ENCODE data around the gene ANKFN1.
A peak's percentile ranks its signal among the peaks of the same experiment; 100 is the strongest.
"Not testable (repeated sequence)": the region's sequence is repeated elsewhere in the genome, so short reads cannot be mapped to it uniquely, and the experiment has no call there.

ANKFN1 gene

DNA sequence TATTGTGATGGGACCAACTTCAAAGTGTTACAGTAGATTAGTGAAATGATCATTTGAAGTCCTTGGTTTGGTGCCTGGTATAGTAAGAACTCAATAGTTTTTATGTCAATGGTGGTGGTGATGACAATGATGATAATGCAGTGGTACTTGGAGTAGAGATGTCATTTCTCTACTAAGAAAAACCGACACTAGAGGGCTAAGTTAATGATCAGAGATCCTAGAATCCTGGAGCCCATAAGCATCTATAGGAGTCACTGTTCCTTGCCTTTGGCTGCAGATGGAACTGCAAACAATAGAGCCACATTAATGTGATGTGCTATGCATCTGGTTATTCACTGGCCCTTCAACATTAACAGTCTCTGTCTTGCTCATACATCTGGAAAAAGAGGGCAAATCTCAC, 103.8 kb downstream of the ANKFN1 start:
- H3K27ac Mint-ChIP-seq = no peak overlapping the region
- no peaks in the 10 kb centered on the region for H3K36me3 Mint-ChIP-seq (ENCODE audit: low read depth)
- intact Hi-C loops (cut with micrococcal nuclease) = no loop called here
- no peaks in the 10 kb centered on the region for H3K4me1 Mint-ChIP-seq (ENCODE audit: low read depth)
- no peaks in the 10 kb centered on the region for H3K27me3 Mint-ChIP-seq
- H3K9me3 Mint-ChIP-seq = no peaks in the 10 kb centered on the region
- H3K4me3 Mint-ChIP-seq = no peak overlapping the region

DNA sequence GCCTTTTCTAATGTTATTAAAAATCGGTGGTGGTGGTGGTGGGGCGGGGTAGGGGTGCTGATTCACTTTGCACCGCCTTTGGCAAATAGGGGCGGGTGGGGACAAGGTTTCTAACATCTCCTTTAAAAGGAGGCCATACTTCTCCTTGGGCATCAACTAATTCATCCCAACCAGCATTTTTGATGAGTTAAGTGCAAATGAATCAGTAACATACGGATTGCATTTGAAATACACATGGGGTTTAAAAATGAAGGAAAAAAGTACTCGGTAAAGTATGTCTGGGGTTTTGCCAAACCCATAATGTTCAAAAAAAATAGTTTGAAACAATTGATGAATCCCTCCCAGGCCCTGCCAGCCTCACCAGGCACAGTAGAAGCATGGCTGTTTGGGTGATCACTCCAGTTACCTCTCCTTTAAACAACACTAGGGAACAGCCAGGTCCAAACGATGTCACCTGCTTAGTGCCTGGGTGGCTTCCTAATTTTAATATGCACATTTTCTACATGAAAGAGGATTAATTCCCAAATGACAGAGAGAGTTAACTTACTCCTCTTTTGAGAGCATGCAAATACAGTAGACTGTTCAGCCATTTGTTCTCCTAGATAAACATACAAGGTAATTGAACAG, 107.2 kb downstream of the ANKFN1 start:
- no peaks in the 10 kb centered on the region for H3K27me3 Mint-ChIP-seq

DNA sequence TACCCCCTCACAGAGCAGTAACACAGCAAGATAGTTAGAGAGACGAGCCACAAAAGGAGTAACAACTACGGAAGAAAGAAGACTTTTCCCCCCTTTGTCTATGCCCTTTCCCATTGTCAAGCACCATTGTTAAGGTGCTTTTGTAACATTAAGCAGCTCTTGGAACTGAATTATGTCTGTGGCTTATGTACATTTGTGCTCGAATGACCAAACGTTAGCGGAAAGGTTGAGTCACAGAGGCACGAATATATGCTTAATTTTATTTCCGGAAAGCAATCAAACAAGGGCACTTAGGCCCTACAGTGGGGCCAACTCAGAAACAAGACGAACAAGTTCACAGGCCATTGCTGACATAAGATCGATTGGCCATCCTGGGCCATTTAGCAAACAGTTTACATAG, 109.5 kb downstream of the ANKFN1 start:
- Mint-ChIP-seq H3K4me1 (ENCODE audit: low read depth) (no peaks in the 10 kb centered on the region), H3K27me3 (no peaks in the 10 kb centered on the region), H3K4me3 (no peak overlapping the region), H3K36me3 (ENCODE audit: low read depth) (no peaks in the 10 kb centered on the region), H3K9me3 (no peaks in the 10 kb centered on the region), H3K27ac (no peak overlapping the region)
- intact Hi-C loops (cut with micrococcal nuclease) = no loop called here

More for the DNA sequence above, 107.2 kb downstream of the ANKFN1 start:
- Mint-ChIP-seq H3K36me3 (ENCODE audit: low read depth) (no peaks in the 10 kb centered on the region), H3K4me3 (no peak overlapping the region), H3K27ac (no peak overlapping the region), H3K9me3 (no peaks in the 10 kb centered on the region), H3K4me1 (ENCODE audit: low read depth) (no peaks in the 10 kb centered on the region)
- intact Hi-C loops (cut with micrococcal nuclease) = no loop called here

DNA sequence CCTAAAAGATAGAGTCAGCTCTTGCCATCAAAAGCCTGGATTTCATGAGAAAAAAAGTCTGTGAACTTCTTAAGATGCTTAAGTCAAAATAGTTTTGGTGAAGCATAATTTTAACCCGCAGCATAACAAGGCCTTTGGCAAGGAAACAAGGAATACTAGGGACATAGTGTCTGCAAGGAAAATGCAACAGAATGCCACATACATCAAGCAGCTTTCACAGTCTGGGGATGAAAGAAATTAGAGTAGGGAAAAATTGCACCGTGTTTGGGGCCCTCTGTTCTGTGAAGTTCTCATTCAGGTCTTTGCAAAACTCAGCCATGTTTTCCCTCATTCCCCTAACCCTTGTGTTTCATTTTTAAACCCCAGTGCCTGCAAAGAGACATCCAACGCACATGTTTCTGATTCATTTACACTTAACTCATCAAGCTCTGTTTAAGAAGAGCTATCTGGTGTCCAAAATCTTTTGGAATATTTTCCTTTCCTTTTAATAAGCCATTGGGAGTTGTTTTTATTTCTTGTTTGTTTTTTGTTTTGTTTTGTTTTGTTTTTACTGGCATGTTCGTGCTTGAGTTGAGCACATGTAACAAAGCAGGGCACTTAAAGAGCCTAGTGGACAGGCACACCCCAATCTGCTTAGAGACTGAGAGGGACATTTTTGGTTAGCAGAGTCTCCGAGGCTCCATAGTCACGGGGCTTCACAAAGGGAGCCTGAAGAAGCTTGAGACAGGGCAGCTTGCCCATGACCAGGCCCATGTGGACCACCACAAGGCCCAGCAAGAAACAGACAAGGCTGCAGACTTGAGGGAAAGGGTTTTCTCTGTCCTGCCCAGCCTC, 116.5 kb downstream of the ANKFN1 start:
- intact Hi-C loops (cut with micrococcal nuclease) = no loop called here
- H3K4me3 Mint-ChIP-seq = no peak overlapping the region
- no peak overlapping the region for H3K27ac Mint-ChIP-seq
- no peaks in the 10 kb centered on the region for H3K4me1 Mint-ChIP-seq (ENCODE audit: low read depth)
- no peaks in the 10 kb centered on the region for H3K36me3 Mint-ChIP-seq (ENCODE audit: low read depth)
- no peaks in the 10 kb centered on the region for H3K9me3 Mint-ChIP-seq
- no peaks in the 10 kb centered on the region for H3K27me3 Mint-ChIP-seq

DNA sequence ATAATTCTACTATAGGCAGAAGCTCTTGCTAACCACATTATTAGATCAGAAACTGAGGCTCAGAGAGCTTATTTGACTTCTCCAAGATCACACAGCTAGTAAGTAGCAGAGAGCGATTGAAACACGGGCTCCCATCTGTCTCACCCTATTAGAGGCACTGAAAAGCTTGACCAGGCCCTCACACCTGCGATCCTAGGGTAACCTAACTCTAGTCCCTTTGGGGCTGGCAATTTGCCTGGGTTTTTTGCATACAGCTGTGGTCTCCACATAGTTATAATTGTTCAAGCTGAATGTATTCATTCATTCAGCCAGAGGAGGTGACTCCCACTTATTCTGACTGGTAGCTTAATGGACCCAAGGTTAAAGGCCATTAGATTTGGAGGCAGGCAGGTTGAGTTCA, 121.2 kb downstream of the ANKFN1 start:
- H3K36me3 Mint-ChIP-seq (ENCODE audit: low read depth) = no peaks in the 10 kb centered on the region
- no peaks in the 10 kb centered on the region for H3K9me3 Mint-ChIP-seq
- H3K27me3 Mint-ChIP-seq = no peaks in the 10 kb centered on the region
- no peak overlapping the region for H3K27ac Mint-ChIP-seq
- no peak overlapping the region for H3K4me3 Mint-ChIP-seq
- intact Hi-C loops (cut with micrococcal nuclease) = no loop called here
- no peaks in the 10 kb centered on the region for H3K4me1 Mint-ChIP-seq (ENCODE audit: low read depth)

DNA sequence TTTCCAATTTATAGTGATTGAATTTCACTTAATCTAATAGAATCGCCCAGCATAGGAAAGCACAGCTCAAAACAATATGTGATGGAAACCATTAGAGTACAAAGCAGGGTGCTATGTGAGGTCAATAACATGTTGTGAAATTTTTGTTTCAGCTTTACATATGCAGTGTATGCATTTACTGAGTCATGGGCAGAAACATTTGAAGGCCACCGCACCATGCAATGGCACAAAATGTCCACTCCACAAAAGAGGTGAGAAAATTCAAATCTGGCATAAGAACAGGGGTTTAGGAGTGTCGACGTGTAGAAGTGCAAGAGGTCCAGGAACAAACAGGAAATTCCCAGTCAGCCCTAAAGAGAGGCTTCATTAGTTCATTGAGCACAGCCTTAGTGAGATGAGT, 131.2 kb downstream of the ANKFN1 start:
- Mint-ChIP-seq H3K9me3 (no peaks in the 10 kb centered on the region), H3K4me1 (ENCODE audit: low read depth) (no peaks in the 10 kb centered on the region), H3K27me3 (no peaks in the 10 kb centered on the region), H3K4me3 (no peak overlapping the region), H3K36me3 (ENCODE audit: low read depth) (no peaks in the 10 kb centered on the region), H3K27ac (no peak overlapping the region)
- intact Hi-C loops (cut with micrococcal nuclease) = no loop called here

DNA sequence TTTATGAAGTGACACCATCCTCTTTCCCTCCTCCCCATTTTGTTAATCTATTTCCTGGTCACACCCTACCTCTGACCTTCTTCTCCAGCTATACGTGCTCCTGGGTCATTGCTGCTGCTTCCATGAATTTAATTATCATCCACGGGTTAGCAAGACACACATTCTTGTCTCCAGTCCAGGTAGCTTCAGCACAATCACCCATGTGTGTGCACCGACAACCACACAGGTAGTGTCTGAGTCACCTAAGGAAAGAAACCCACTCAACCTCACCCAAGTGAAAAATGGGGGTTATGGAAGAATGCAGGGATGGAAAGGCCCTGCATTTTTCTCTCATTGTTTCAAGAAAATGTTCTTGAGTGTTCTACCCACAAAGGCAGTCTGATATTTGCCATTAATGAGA, 135.5 kb downstream of the ANKFN1 start:
- H3K4me1 Mint-ChIP-seq (ENCODE audit: low read depth); intact Hi-C loops (cut with micrococcal nuclease): not testable (repeated sequence)

DNA sequence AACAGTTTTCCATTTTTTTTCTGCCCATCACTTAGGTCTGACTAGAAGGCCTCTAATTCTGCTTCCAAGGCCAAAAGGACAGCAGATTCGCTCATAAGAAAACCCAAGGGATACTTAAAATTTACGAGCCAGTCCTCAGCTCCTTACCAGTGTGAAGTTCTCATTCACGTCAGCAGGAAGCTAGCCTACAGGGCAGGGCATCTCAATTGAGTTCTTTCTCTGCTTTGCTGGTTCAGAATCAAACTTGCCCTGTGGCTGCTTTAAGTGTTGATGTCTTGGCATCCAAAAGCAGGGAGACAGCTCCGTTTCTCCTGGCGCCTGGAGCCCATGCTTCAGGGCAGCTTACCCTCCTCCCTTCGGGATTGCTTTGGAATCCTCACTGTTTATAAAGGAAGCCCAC, 136.0 kb downstream of the ANKFN1 start:
- Mint-ChIP-seq H3K27me3 (no peaks in the 10 kb centered on the region), H3K27ac (no peak overlapping the region), H3K36me3 (ENCODE audit: low read depth) (no peaks in the 10 kb centered on the region), H3K4me3 (no peak overlapping the region), H3K4me1 (ENCODE audit: low read depth) (peaks cover 6% of the 10 kb centered on the region), H3K9me3 (no peaks in the 10 kb centered on the region)
- intact Hi-C loops (cut with micrococcal nuclease) = no loop called here

More for the DNA sequence above, 135.5 kb downstream of the ANKFN1 start:
- H3K4me3 Mint-ChIP-seq; H3K27me3 Mint-ChIP-seq; H3K9me3 Mint-ChIP-seq; H3K36me3 Mint-ChIP-seq (ENCODE audit: low read depth); H3K27ac Mint-ChIP-seq: not testable (repeated sequence)

DNA sequence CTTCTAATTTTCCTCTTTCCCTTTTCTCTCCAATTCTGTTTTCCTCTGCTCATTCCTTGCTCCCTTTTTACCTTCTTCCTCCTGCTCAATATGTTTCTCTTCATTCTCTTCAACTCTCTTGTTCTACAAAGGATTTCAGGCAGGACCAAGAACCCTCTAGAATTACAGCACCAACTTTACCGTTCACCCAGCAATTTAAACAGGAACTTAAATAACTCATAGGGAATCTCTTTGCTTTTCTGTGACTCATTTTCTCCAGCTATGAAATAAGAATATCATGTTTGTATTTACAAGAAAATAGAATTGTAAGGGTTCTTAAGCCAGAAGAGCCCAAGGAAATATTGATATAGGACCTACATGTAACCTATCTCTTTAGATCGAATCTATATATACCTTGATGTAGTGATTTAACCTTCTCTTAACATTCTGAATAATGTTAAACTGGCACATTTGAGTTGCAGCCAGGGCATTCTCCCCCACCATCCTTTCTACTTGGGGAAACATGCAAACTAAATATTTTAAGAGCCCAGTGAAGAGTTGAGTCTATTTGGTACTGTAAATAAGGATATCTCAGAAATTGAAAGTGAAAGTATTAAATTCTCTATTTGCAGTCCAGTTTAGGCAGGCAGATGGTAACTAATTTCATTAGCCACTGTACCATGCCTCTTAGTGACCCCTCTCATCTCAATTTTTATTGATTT, 137.0 kb downstream of the ANKFN1 start:
- H3K4me3 Mint-ChIP-seq = peak overlapping the region; percentile 66
- H3K27me3 Mint-ChIP-seq = no peaks in the 10 kb centered on the region
- peak overlapping the region; percentile 8 for H3K27ac Mint-ChIP-seq
- no peaks in the 10 kb centered on the region for H3K9me3 Mint-ChIP-seq
- intact Hi-C loops (cut with micrococcal nuclease) = no loop called here
- no peaks in the 10 kb centered on the region for H3K36me3 Mint-ChIP-seq (ENCODE audit: low read depth)
- peaks cover 6% of the 10 kb centered on the region for H3K4me1 Mint-ChIP-seq (ENCODE audit: low read depth)

DNA sequence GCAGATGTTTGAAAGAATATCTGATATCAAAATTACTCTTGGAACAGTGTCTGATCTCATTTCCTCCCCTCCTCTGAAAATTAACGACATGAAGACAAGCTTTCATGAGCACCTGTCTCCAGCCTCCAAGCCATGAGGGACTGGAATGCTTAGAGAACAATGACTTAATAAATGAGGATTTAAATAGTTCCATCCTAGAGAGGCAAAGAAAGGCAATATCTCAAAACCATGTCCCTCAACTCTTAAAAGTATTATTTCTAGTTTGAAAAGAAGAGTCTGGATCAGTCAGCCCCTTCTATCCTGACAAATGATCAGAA, 137.5 kb downstream of the ANKFN1 start:
- H3K27ac Mint-ChIP-seq = no peak overlapping the region
- H3K36me3 Mint-ChIP-seq (ENCODE audit: low read depth) = no peaks in the 10 kb centered on the region
- peaks cover 6% of the 10 kb centered on the region for H3K4me1 Mint-ChIP-seq (ENCODE audit: low read depth)
- no peaks in the 10 kb centered on the region for H3K27me3 Mint-ChIP-seq
- peak overlapping the region; percentile 66 for H3K4me3 Mint-ChIP-seq
- H3K9me3 Mint-ChIP-seq = no peaks in the 10 kb centered on the region
- intact Hi-C loops (cut with micrococcal nuclease) = no loop called here

DNA sequence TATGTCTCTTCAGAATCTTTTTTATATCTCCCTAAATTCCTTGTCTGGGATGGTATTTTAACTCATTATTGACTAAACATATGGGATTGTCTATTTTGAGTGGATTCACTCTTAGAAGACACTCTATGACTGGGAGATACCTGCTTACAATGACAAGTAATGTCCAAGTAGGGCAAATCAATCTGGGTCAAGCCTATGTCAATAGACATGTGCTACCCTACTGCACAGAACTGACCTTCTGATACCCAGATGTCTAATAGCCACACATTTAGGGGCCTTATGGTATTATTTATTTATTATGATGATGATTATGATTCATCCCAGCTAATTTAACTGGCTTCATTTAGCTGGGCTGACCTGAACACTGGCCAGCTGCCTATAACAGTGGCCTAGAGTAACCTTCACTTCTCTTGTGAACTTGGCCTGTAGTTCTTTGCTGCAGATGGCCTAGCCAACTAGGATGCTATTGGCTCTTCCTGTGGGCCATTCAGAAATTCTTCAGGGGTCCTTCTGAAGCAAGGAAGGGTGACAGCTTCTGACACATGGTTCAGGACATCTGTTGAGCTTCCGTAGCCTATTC, 138.0 kb downstream of the ANKFN1 start:
- Mint-ChIP-seq H3K27me3 (no peaks in the 10 kb centered on the region), H3K4me1 (ENCODE audit: low read depth) (peaks cover 6% of the 10 kb centered on the region), H3K27ac (no peak overlapping the region), H3K4me3 (no peak overlapping the region), H3K9me3 (no peaks in the 10 kb centered on the region), H3K36me3 (ENCODE audit: low read depth) (no peaks in the 10 kb centered on the region)
- intact Hi-C loops (cut with micrococcal nuclease) = no loop called here

DNA sequence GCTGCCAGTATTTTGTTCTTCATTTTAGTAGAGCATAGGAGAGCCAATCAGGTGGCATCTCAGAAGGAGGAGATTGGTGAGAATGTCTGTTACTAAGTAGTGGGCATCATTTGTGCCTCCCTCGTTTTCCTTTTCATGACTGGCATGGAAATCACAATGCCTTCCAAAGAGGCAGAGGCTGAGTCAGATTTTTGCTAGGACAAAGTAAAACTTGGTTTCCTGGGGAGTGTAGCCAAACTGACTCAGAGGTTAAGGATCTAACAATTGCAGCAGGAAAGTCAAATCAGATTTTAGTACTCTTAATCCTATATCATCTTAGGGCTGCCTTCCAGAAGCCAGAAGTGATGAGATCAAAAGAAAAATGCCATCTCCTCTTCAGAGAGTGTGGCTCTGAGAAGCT, 138.7 kb downstream of the ANKFN1 start:
- Mint-ChIP-seq H3K27me3 (no peaks in the 10 kb centered on the region), H3K36me3 (ENCODE audit: low read depth) (no peaks in the 10 kb centered on the region), H3K27ac (no peak overlapping the region), H3K4me1 (ENCODE audit: low read depth) (peaks cover 10% of the 10 kb centered on the region), H3K9me3 (no peaks in the 10 kb centered on the region), H3K4me3 (no peak overlapping the region)
- intact Hi-C loops (cut with micrococcal nuclease) = no loop called here

DNA sequence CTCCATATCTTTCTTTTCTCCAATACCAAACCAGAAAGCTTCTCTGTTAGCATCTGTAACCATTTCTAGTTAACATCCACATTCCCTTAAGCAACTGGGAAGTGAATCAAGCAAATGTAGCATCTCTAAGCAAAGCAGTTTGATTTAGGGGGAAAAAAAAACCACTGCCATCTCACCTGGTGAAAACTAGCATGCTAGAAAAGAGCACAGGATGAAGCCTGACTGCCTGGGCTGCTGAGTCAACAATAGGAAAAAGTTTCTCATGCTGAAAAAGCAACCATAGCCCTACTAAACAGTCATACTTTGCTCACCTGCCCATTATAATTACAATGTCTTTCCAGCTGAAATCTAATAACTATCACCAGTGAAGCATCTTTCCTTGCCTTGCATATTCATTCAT, 139.3 kb downstream of the ANKFN1 start:
- Mint-ChIP-seq H3K27me3 (no peaks in the 10 kb centered on the region), H3K4me3 (no peak overlapping the region), H3K9me3 (no peaks in the 10 kb centered on the region), H3K27ac (no peak overlapping the region), H3K4me1 (ENCODE audit: low read depth) (peaks cover 14% of the 10 kb centered on the region), H3K36me3 (ENCODE audit: low read depth) (no peaks in the 10 kb centered on the region)
- intact Hi-C loops (cut with micrococcal nuclease) = no loop called here

DNA sequence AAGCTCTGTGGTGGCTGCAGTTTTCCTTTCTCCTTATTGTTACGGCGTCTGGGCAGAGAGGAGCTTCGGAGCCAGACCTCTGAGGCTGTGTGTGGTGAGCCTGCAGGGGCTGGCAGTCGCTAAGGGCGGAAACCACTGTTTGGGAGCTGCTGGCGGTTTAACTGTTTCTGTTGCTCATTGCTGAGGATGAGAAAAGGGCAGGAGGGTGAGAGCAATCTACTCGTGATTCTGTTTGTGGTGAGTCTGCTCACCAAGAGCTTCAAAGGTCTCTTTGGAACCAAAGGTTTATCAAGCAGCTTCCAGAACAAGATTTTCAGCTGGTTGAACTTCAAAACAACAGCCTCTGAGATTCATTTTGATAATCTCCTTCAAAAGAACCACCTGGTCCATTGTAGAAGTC, 143.9 kb downstream of the ANKFN1 start:
- Mint-ChIP-seq H3K27ac (no peak overlapping the region), H3K27me3 (no peaks in the 10 kb centered on the region), H3K4me1 (ENCODE audit: low read depth) (peaks cover 13% of the 10 kb centered on the region), H3K4me3 (no peak overlapping the region), H3K36me3 (ENCODE audit: low read depth) (no peaks in the 10 kb centered on the region), H3K9me3 (no peaks in the 10 kb centered on the region)
- intact Hi-C loops (cut with micrococcal nuclease) = no loop called here
